CD4-positive, alpha-beta T cell treated with Interleukin-17A for 1 hour (primary cell): ENCODE measurements around the gene BMS1.
"Not testable (repeated sequence)": the region's sequence is repeated elsewhere in the genome, so short reads cannot be mapped to it uniquely, and the experiment has no call there.

ENCODE experiments used
- DNase-seq: peaks from one replicate; pipeline ENCODE4 v3.0.0-alpha.2; 2020

BMS1 gene

GRCh38 chr10:42866115-42866995 lies 83.8 kb downstream of the BMS1 start:
- DNase-seq = peak; percentile 49

GRCh38 chr10:42867571-42867970 lies 85.0 kb downstream of the BMS1 start:
- DNase-seq = no peak

DNA sequence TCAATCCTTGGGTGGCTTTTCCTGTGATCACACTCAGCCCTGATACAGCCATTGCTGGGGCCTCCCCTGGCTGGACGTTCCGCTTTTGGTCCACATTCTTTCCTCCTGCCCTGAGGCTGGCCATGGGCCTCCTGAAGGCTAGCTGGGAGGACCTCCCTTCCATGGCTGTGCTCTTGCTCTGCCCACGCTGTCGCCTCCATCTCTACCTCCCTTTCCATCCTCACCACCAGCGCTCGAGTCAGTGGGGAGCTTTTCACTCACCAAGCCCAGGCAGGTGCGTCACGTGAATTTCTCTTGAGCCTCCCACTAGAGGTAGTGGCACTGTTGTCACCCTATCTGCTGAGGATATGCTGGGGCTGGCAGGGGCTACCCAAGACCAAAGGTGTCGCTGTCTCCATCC lies 85.9 kb downstream of the BMS1 start:
- DNase-seq = no peak

DNA sequence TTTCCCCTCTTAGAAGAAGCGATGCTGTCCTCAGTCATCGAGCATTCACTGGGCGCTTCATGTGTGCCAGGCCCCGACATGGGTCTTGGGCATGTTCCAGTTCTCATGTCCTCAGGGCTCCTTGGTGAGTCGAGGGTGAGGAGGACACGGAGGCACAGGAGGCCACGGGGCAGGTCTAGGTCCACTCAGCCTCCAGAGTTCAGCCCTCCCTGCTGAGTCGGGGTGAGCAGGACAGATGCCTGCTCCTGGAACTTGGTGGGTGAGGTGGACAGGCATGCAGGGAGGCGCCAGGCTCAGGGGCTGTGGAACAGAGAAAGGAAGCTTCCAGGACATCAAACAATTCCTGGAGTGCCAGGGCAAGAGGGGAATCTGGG lies 87.4 kb downstream of the BMS1 start:
- no peak for DNase-seq

GRCh38 chr10:42871138-42871641 lies 88.6 kb downstream of the BMS1 start:
- DNase-seq = not testable (repeated sequence)

DNA sequence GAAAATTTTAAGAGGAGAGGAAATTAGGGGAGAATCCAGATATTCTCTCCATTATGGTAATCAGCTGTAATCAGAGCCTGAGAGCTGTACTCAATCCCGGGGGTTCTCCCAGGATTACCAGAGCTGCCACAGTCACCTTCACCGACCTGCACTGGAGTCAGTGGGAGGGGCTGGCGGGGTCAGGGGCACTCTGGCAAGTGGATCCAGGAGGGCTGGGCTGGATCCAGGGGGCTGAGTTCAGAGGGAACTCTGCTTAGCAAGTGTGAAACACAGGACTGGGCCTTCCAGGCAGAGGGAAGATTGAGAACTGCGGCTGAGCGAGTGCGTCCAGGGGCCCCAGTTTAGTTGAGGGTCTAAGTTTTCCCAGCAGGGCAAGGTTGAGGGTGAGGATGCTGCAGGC lies 89.2 kb downstream of the BMS1 start:
- DNase-seq = no peak

- no peak for DNase-seq
These were observed 90.4 kb downstream of the BMS1 start for GRCh38 chr10:42872865-42873435.

DNA sequence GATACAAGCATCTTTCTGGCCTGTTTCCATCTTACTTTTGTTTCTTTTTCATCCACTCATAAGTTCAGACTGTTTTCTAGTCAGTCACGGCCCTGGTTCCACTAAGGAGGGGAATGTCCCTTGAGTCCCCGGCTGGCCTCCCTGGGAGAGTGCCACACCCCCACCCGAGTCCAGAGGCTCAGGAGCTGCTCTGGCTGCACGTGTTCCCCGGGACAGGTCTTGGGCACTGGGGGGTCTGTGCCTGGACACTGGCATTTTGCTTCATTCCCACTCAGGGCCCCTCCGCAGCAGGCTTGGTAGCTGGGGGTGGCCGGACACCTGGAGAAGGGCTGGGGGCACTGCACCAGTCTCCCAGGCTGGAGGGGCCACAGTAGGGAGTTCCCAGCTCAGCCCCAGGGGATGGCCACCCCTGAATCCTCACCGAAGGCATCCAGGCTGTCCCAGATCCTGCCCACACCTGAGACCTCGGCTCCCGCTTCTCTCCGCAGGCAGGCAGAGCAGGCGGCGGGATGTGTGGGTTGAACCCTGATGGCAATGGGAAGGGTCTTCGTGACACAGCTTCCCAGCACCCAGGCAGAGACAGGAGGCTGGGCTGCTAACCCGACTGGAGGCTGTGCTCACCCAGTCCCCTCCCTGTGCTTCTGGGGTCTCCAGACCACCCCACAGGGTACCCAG lies 92.3 kb downstream of the BMS1 start:
- DNase-seq = no peak

DNA sequence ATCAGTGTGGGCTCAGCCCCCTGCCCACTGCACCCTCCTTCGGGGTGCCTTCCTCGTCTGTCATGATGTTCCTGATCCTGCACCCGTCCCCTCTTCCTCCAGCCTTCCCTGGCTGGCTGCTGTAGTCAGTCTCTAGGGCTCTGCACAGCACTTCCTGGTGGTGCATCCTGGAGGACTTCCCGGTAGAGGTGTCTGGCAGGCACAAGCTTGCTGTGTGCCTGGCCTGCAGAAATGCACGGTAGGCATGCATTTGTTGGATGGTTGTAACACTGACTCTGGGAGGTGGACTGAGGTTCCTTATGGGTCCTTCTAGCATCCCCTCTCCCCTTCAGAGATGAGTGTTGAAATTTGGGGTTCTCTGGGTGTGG lies 92.8 kb downstream of the BMS1 start:
- DNase-seq = no peak

GRCh38 chr10:42875798-42876341 lies 93.3 kb downstream of the BMS1 start:
- no peak for DNase-seq

DNA sequence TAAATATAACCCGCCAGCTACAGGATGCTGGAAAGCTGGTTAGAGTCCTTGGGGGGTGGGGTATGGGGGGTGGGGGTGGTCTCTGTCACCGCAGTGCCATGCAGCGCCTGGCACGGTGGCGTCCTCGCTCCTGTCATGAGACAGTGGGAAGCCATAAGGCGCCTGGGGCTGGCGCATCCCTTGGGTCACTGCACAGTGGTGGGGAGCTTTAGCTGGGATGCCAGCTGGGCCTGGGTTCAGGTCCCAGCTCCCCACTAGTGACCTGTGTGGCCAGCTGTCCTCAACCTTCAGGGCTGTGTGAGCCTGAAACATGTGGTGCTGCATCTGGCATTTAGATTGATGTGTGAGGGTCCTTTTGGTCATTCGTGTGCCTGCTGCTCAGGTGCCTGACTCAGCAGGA lies 93.9 kb downstream of the BMS1 start:
- no peak for DNase-seq

DNA sequence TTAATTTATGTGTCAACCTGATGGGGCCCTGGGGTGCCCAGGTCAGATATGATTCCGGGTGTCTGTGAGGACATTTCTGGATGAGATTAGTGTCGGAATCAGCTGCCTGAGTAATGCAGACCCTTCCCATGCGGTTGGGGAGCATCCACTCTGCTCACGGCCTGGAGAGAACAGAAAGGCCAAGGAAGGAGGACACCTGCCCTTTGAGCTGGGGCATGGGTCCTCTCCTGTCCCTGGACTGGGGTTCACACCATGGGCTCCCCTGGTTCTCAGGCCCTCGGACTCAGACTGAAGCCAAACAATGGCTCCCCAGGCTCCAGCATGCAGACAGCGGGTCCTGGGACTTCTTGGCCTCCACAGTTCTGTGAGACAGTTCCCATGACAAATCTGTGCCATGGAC lies 94.3 kb downstream of the BMS1 start:
- no peak for DNase-seq

- DNase-seq = no peak
These were observed 95.0 kb downstream of the BMS1 start for GRCh38 chr10:42877496-42878030.

GRCh38 chr10:42878134-42878820 lies 95.7 kb downstream of the BMS1 start:
- DNase-seq = no peak

GRCh38 chr10:42878821-42879195 lies 96.2 kb downstream of the BMS1 start:
- no peak for DNase-seq

DNA sequence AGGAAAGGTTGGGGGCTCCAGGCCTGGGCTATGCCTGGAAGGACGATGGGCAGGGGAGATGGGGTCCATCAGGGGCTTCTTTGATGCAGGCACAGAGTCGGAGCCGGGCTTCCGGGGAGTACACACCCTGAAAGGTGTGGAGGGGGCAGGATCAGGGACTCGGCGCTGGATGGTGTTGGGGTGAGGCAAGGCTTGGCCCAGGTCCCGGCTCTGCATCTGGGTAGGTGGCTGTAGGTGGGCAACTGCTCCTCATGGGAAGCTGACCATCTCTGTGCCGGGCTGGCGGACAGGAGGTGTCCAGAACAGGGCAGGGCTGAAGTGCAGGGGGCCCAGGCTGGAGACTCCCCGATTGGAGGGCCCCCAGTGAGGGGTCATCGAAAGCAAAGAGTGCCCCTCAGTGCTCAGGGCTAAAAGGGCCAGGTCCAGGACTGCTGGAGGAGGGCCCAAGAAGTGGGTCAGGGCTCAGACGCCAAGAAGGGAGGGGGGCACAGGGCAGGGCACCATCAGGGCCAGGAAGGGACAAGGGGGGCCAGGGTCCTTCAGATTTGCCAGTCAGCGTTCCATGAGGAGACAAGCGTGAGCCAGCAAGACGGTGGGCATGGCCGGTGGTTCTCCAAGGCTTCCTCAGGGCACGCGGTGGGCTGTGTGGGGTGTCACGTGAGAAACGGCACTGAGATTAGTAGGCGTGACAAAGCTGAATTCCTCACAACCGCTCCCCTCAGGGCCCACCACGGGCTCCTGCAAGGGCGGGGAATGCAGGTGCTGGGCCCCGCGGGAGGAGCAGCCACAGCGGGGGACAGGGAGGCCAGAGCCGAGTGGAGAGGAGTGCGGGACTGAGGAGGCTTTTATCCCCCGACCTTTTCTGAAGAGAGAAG lies 97.0 kb downstream of the BMS1 start:
- DNase-seq = no peak

DNA sequence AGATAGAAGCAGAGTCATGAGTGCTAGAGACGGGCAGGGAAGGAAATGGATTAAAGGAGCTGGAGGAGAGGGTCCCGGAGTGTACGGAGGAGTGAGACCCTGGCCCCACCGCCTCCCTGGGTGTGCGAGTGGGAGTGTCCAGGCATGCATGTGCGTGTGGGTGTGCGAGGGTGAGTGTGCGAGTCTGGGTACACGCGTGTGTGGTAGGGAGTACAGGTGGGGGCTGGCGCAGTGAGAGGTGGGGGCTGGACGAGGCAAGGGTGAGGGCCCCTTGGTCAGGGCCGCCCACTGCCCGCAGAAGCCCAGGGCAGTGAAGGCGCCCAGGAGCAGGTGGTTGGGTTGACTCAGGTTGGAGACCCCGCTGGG lies 97.6 kb downstream of the BMS1 start:
- DNase-seq = no peak

GRCh38 chr10:42882597-42882996 lies 100.0 kb downstream of the BMS1 start:
- DNase-seq = no peak
